NOMO-1 (cell line): ENCODE measurements around the gene LCN12.
"Not testable (repeated sequence)": the region's sequence is repeated elsewhere in the genome, so short reads cannot be mapped to it uniquely, and the experiment has no call there.

Experiments used
- DNase-seq, 2 experiments: peaks; one replicate each; lab custom pipeline; 2025; ENCODE audit not compliant: unreplicated experiment in 2 of 2; lab: John Stamatoyannopoulos, UW

LCN12 gene

DNA sequence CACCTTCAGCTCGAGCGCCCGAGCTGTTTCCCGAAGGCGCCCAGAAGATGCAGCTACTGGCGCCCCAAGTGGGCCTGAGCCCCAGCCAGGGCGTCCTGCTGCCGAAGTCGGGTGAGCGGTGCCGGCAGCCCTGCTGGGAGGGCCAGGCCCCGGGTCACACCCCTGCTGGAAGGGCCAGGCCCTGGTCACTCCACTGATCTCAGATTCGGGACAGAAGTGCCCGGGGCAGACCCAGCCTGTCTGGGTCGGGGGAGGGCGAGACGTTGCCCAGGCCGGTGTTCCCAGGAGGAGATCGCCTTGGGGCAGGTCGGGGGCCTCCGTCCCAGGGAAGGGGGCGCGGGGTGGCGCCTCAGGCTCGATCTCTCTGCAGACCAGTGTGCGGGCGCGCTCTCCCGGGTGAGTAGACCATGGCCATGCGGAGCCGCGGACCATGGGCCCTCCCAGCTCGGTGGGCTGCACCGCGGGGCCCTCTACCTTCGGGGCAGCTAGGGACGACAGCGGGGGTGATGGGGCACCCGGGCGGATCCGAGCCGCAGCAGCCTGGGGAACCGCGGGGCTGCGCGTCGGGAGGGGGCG lies 33.0 kb downstream of the LCN12 start:
- no peak for DNase-seq

DNA sequence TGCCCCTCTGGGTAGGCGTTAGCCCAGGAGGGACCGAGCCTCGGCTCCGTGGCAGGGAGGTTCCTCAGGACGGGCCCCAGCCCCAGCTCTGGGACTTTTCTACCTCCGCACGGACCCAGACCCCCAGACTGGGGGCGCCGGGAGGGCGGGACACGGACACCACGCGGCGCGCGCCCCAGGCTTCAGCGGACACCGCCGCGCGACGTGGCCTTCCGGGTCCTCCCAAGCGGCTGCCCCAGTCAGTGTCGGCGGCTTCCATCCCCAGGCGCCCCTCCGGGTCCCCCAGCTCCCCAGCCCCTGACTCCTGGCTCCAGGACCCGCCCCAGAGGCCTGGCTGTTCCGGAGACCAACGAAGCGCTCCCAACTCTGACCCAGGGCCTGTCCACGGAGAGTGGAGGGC lies 33.8 kb downstream of the LCN12 start:
- DNase-seq, result no peak

- no peak for DNase-seq
Measured at GRCh38 chr9:136988872-136989271, 36.8 kb downstream of the LCN12 start.

GRCh38 chr9:136990242-136990911 lies 38.3 kb downstream of the LCN12 start:
- no peak for DNase-seq

DNA sequence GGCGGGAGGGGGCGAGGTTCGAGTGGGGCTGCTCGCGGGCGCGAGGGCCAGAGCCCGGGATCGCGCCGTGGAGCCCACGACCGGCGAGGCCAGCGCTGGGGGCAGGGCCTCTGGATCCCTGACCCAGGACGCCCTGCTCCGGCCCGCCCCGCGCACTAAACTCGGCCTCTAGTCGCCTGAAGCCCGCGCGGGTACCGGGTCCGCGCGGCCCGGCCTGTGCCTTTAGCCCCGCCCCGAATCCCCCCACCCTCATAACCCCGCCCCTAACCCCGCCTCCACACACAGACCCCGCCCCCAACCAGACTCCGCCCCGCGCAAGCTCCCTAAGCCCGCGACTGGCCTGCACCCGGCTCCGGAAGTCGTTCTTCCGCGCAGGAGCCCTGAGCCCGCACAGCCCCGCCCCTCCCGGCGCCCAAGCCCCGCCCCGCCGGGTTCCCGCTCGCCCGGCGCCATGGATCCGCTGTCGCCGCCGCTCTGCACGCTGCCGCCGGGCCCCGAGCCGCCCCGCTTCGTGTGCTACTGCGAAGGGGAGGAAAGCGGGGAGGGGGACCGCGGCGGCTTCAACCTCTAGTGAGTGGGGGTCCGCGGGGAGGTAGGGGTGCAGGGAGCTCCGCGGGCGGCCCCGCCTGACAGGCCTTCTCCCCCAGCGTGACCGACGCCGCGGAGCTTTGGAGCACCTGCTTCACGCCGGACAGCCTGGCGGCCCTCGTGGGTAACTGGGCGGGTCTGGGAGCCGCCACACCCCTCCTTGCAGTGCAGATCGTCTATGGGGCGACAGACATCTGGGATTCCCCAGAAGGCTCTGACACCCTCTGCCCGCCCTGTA lies 40.1 kb downstream of the LCN12 start, which contains the start of gene PAXX:
PAXX (plus strand) TSS at position 430 of the 826 bp plus-strand sequence; CDS start at position 452, 22 bp downstream.
- DNase-seq, result peak; percentile 88 to 98

- no peak for DNase-seq
Measured at GRCh38 chr9:136992819-136993369, 40.8 kb downstream of the LCN12 start.

DNA sequence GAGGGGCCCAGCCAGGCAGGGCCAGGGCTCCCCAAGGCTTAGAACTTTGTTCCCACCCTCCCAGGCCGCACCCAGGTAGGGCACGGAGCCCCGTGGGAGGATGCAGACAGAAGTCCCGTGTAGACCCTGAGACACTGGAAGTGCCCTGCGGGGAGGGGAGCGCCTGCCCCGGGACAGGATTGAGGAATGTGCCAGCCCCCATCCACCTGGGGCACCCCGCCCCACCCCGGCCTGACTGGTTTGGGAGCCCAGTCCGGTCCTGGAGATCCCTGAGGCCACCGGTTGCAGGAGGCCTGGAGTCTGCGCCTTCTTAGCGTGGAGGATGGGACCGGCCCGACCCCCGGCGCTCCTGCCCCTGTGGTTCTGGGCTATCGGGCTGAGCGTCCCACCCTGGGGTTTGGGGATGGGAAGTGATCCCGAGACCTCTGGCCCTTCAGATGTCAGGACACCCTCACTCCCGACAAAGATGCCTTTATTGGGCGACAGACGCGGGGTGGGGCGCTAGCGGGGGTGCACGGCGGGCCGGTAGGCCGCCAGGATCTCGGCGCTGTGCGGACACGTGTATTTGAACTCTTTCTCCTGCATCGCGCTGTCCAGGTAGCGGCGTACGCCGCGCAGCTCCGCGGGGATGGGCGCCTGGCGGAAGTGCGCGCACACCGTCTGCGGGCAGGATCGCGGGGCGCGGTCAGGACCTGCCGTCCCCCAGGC lies 42.3 kb downstream of the LCN12 start:
- DNase-seq, result no peak

GRCh38 chr9:136994888-136995230 lies 42.8 kb downstream of the LCN12 start:
- no peak for DNase-seq

DNA sequence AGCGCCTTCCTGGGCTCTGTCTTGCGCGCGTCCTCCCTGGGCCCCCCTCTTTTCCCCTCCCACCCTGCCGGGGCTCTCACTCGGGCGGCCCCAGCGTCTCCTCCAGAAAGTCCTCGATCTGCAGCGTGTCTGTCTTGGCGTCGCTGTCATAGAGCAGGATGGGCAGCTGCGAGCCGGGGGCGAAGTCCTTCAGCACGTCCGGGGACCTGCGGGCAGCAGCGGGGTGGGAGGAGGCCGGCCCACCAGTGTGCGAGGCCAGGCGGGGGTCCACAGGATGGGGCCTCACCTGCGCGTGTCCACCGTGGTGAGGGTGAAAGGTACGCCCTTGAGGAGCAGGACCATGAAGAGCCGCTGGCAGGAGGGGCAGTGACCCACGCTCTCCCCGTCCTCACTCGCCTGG lies 43.3 kb downstream of the LCN12 start:
- no peak for DNase-seq

- DNase-seq, result no peak
Measured at GRCh38 chr9:136995772-136996311, 43.8 kb downstream of the LCN12 start.

DNA sequence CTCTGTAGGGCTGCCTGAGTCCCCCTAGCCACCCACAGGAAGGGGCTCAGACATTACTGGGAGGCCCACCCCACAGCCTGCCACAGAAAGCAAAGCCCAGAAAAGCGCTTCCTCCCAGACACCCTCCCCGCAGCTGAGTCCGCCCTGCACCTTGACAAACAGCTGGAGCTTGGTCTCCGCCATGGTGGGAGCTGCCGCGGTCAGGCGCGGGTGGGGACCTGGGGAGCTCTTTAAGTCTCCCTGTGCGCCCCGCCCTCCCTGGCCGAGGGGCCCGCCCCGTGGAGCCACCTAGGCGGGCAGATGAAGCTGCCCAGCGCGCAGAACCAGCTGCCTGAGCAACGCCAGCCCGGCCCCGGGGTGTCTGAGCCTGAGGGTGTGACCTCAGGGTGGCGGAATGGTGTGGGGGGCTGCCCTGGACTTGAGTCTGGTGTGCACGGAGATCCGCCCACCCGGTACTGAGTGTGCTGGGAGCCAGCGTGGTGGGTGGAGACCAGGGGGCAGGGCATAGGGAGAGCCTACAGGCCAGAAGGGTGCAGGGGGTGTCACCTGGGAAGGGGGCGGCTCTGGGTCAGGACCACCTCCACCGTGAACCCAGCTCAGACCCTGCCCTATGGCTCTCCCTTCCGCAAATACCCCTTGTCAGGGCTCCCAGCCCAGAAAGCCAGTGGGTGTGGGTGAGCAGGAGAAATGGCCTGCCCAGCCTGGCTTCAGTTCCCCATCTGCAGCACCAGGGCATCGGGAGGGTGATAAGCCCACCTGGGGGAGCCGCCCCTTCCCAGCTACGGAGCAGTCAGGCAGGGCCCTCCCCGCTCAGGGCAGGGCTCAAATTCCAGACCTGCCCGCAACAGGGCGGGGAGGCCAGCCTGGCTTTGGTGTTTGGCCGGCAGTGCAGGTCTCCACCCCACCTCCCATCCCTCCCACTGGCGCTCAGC lies 44.6 kb downstream of the LCN12 start, which contains the start of gene CLIC3:
CLIC3 (minus strand) TSS at position 208 of the 932 bp plus-strand sequence; CDS start at position 183, 25 bp downstream.
- no peak for DNase-seq

DNA sequence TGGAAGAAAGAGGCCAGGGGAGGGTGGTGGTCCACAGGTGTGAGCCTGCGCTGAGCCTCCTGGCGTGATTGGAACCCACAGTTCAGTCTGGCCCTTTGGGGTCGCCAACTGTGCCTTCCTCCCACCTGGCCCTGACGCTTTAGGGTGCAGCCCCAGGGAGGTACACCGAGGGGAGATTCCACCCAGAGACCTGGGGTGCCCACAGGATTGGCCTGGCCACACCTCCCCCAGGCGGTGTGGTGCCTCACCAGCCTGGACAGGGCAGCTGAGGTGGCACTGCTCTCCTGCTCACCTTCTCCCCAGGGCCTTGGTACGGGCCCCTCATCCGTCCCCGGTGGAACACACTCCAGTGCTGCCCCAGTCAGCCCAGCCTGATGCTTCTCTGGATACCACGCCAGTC lies 45.3 kb downstream of the LCN12 start:
- DNase-seq, result no peak

GRCh38 chr9:136997830-136998234 lies 45.8 kb downstream of the LCN12 start:
- no peak for DNase-seq

GRCh38 chr9:137000177-137000930 lies 48.3 kb downstream of the LCN12 start:
- DNase-seq, result peak; percentile 93 to 99

- no peak for DNase-seq
Measured at GRCh38 chr9:137001857-137002645, 50.0 kb downstream of the LCN12 start.

GRCh38 chr9:137002646-137003041 lies 50.6 kb downstream of the LCN12 start:
- no peak for DNase-seq

- not testable (repeated sequence) for DNase-seq
Measured at GRCh38 chr9:137004285-137004684, 52.2 kb downstream of the LCN12 start.
